ENCODE measurements around the gene ADAM12. TPM values are rescaled to one million over a fixed set of nuclear protein-coding genes. Genes with fewer than 3 reads are reported as not detected.

The ADAM12 gene
- total RNA-seq, 2 donors from 2014 or later: 0.14 to 1.9 TPM

DNA sequence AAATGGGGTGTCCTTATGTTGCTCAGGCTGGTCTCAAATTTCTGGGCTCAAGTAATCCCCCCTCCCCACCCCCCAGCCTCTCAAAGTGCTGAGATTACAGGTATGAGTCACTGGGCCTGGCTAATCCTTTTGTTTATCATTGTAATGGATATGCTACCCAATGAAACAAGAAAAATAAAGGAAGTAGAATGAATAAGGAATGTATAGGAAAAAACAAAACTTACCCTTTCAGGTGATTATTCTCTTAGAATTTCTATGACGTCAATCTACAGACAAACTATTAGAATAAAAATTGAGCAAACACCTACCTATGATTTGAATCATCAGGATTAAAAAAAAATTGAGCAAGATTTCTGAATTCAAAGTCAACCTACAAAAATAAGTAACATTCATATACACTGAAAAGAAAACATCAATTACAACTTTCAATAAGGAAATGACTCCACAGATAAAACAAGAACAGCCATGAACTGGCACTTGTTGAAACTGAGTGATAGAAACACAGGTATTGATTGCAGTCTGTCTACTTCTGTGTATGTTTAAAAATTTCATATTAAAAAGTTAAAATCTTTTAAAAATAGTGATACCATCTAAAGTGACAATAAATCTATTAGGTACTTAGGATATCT, 12.2 kb downstream of the ADAM12 start:
- intact Hi-C loops (cut with DNase I): no loop called here
- H3K27me3 ChIP-seq (replicated peaks; ENCODE audit: insufficient read depth): no peaks in the 10 kb centered on the region
- no peak for DNase-seq (ENCODE audit: low spot score)
- no peaks in the 10 kb centered on the region for H3K36me3 ChIP-seq
- 98% methylated on average over 1 of the region's 1 CpG for WGBS
- no peak overlapping the region for H3K27ac ChIP-seq
- H3K9me3 ChIP-seq: no peaks in the 10 kb centered on the region
- H3K4me1 ChIP-seq (replicated peaks): no peaks in the 10 kb centered on the region
- H3K4me3 ChIP-seq: no peak overlapping the region
- no peak for TF ChIP-seq POLR2A (IDR thresholded peaks at IDR 0.05)
- no peak for TF ChIP-seq POLR2AphosphoS5 (IDR thresholded peaks at IDR 0.05)
- TF ChIP-seq CTCF (IDR thresholded peaks at IDR 0.05): no peak

- H3K4me3 ChIP-seq: no peak overlapping the region
- no peaks in the 10 kb centered on the region for H3K27me3 ChIP-seq (replicated peaks; ENCODE audit: insufficient read depth)
- intact Hi-C loops (cut with DNase I): no loop called here
- DNase-seq (ENCODE audit: low spot score): no peak
- no peaks in the 10 kb centered on the region for H3K9me3 ChIP-seq
- H3K36me3 ChIP-seq: no peaks in the 10 kb centered on the region
- TF ChIP-seq CTCF (IDR thresholded peaks at IDR 0.05): no peak
- no peak for TF ChIP-seq POLR2A (IDR thresholded peaks at IDR 0.05)
- TF ChIP-seq POLR2AphosphoS5 (IDR thresholded peaks at IDR 0.05): no peak
- no peak overlapping the region for H3K27ac ChIP-seq
- H3K4me1 ChIP-seq (replicated peaks): no peaks in the 10 kb centered on the region
Observed at GRCh38 chr10:126375299-126375698, 13.0 kb downstream of the ADAM12 start.

- Histone ChIP-seq H3K27ac (no peak overlapping the region), H3K4me1 (replicated peaks) (no peaks in the 10 kb centered on the region), H3K4me3 (no peak overlapping the region), H3K27me3 (replicated peaks; ENCODE audit: insufficient read depth) (no peaks in the 10 kb centered on the region), H3K36me3 (no peaks in the 10 kb centered on the region), H3K9me3 (no peaks in the 10 kb centered on the region)
- WGBS: 94% methylated on average over 2 of the region's 2 CpGs
- intact Hi-C loops (cut with DNase I): no loop called here
- no peak for DNase-seq (ENCODE audit: low spot score)
- no peak for TF ChIP-seq POLR2AphosphoS5 (IDR thresholded peaks at IDR 0.05)
- no peak for TF ChIP-seq POLR2A (IDR thresholded peaks at IDR 0.05)
- TF ChIP-seq CTCF (IDR thresholded peaks at IDR 0.05): no peak
Observed at GRCh38 chr10:126374435-126374834, 13.8 kb downstream of the ADAM12 start.

GRCh38 chr10:126373972-126374371, 14.3 kb downstream of the ADAM12 start:
- no peak for DNase-seq (ENCODE audit: low spot score)
- Histone ChIP-seq H3K4me1 (replicated peaks) (no peaks in the 10 kb centered on the region), H3K36me3 (no peaks in the 10 kb centered on the region), H3K9me3 (no peaks in the 10 kb centered on the region), H3K27me3 (replicated peaks; ENCODE audit: insufficient read depth) (no peaks in the 10 kb centered on the region), H3K4me3 (no peak overlapping the region), H3K27ac (no peak overlapping the region)
- intact Hi-C loops (cut with DNase I): no loop called here
- 94% methylated on average over 1 of the region's 1 CpG for WGBS
- no peak for TF ChIP-seq CTCF (IDR thresholded peaks at IDR 0.05)
- no peak for TF ChIP-seq POLR2A (IDR thresholded peaks at IDR 0.05)
- no peak for TF ChIP-seq POLR2AphosphoS5 (IDR thresholded peaks at IDR 0.05)

GRCh38 chr10:126373147-126373546, 15.1 kb downstream of the ADAM12 start:
- TF ChIP-seq POLR2AphosphoS5 (IDR thresholded peaks at IDR 0.05): no peak
- TF ChIP-seq CTCF (IDR thresholded peaks at IDR 0.05): no peak
- TF ChIP-seq POLR2A (IDR thresholded peaks at IDR 0.05): no peak
- H3K4me3 ChIP-seq: no peak overlapping the region
- H3K9me3 ChIP-seq: no peaks in the 10 kb centered on the region
- H3K27ac ChIP-seq: no peak overlapping the region
- no peaks in the 10 kb centered on the region for H3K4me1 ChIP-seq (replicated peaks)
- intact Hi-C loops (cut with DNase I): no loop called here
- no peaks in the 10 kb centered on the region for H3K36me3 ChIP-seq
- DNase-seq (ENCODE audit: low spot score): no peak
- H3K27me3 ChIP-seq (replicated peaks; ENCODE audit: insufficient read depth): no peaks in the 10 kb centered on the region
- WGBS: 71% methylated on average over 4 of the region's 4 CpGs

Data from prostate gland (tissue), 2 donors.